Neural progenitor cell (in vitro differentiated cells): ENCODE results near the gene TRIM2. TPM values are rescaled to one million over a fixed set of nuclear protein-coding genes. Genes with fewer than 3 reads are reported as not detected.

Experiments used
- DNase-seq: peaks from one replicate; pipeline ENCODE4 v3.0.0-alpha.2; 2016; ENCODE audit warnings: low spot score
- H2AFZ ChIP-seq: fragments of 200-600 bp; sonication (generic); replicated peaks from 2 replicates; pipeline ENCODE4 v1.6.1; 2016; ENCODE audit warnings: antibody characterized with exemption
- H3F3A ChIP-seq: fragments of 200-600 bp; sonication (generic); 2 replicates; pipeline ENCODE4 v1.6.1; 2016; ENCODE audit warnings: antibody characterized with exemption, low read depth
- H3K27ac ChIP-seq: fragments of 200-600 bp; sonication (generic); 2 replicates; pipeline ENCODE4 v1.5.1; 2016; ENCODE audit warnings: mild to moderate bottlenecking
- H3K27me3 ChIP-seq: fragments of 200-600 bp; sonication (generic); 2 replicates; pipeline ENCODE4 v1.6.1; 2016; ENCODE audit warnings: mild to moderate bottlenecking, moderate library complexity
- H3K36me3 ChIP-seq: fragments of 200-600 bp; sonication (generic); 2 replicates; pipeline ENCODE4 v1.5.1; 2016
- H3K4me1 ChIP-seq: fragments of 200-600 bp; sonication (generic); 2 replicates; pipeline ENCODE4 v1.6.1; 2016; ENCODE audit warnings: mixed run types
- H3K4me2 ChIP-seq: fragments of 200-600 bp; sonication (generic); 2 replicates; pipeline ENCODE4 v1.6.1; 2016
- H3K4me3 ChIP-seq: fragments of 200-600 bp; sonication (generic); 2 replicates; pipeline ENCODE4 v1.5.1; 2016
- H3K79me2 ChIP-seq: fragments of 200-600 bp; sonication (generic); 2 replicates; pipeline ENCODE4 v1.6.1; 2016; ENCODE audit warnings: low read depth
- H3K9ac ChIP-seq: fragments of 200-600 bp; sonication (generic); 2 replicates; pipeline ENCODE4 v1.6.1; 2016
- H3K9me3 ChIP-seq: fragments of 200-600 bp; sonication (generic); 2 replicates; pipeline ENCODE4 v1.5.1; 2016; ENCODE audit warnings: low read depth
- H4K20me1 ChIP-seq: fragments of 200-600 bp; sonication (generic); 2 replicates; pipeline ENCODE4 v1.6.1; 2016; ENCODE audit warnings: low read depth
- H3K27ac Mint-ChIP-seq: 3 replicates; pipeline ENCODE4 v1.8.0; 2021; ENCODE audit warnings: mixed read lengths
- H3K27me3 Mint-ChIP-seq: 2 replicates; pipeline ENCODE4 v1.8.0; 2022; ENCODE audit warnings: low read depth, mild to moderate bottlenecking, inconsistent platforms, moderate library complexity, mixed read lengths; ENCODE audit not compliant: insufficient read depth
- H3K36me3 Mint-ChIP-seq: 3 replicates; pipeline ENCODE4 v1.8.0; 2021; ENCODE audit warnings: mixed read lengths
- H3K4me1 Mint-ChIP-seq: 3 replicates; pipeline ENCODE4 v1.8.0; 2021; ENCODE audit warnings: mixed read lengths
- H3K4me3 Mint-ChIP-seq: 3 replicates; pipeline ENCODE4 v1.8.0; 2021; ENCODE audit warnings: mild to moderate bottlenecking, moderate library complexity, mixed read lengths
- H3K9me3 Mint-ChIP-seq: 3 replicates; pipeline ENCODE4 v1.8.0; 2020; ENCODE audit warnings: mixed read lengths
- CTCF ChIP-seq: fragments of 200-600 bp; sonication (generic); IDR thresholded peaks from 2 replicates; pipeline ENCODE4 v1.5.1; 2017; ENCODE audit warnings: antibody characterized with exemption, mild to moderate bottlenecking
- EZH2 ChIP-seq: fragments of 200-600 bp; sonication (generic); IDR thresholded peaks from 2 replicates; pipeline ENCODE4 v1.6.1; 2017; ENCODE audit warnings: antibody characterized with exemption, mild to moderate bottlenecking, moderate library complexity
- EZH2phosphoT487 ChIP-seq: fragments of 200-600 bp; sonication (generic); IDR thresholded peaks from 2 replicates; pipeline ENCODE4 v1.6.1; 2017; ENCODE audit warnings: antibody characterized with exemption
- total RNA-seq: library from RNA; depleted of rRNA; stranded (reverse); fragments of >200 nt; gene quantifications from 2 replicates; pipeline ENCODE4 v1.2.3, GENCODE V29; 2015; ENCODE audit warnings: low replicate concordance

Gene TRIM2
- total RNA-seq, 1 donor from 2014 or later: 87.6 TPM

DNA sequence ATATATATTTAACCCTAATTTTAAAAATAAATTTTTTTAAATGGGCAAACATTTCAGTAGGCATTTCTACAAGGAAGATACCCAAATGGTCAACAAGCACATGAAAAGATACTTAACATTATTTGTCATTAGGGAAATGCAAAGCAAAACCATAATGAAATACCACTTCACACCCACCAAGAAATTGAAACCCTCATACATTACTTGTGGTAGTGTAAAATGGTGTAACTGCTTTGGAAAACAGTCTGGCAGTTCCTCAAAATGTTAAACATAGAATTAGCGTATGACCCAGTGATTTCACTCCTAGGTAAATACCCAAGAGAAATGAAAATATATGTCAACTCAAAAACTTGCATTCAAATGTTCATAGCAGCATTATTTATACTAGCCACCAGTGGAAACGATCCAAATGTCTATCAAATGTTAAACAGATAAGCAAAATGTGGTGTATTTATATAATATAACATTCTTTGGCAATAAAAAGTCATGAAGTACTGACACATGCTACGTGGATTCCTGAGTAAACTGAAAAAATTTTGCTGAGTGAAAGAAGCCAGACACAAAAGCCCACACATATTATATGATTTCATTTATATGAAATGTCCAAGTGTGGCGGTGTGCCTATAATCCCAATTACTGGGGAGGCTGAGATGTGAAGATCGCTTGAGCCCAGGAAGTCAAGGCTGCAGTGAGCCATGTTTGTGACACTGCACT lies 16.6 kb downstream of the TRIM2 start:
- H3K4me2 ChIP-seq: no peak overlapping the region
- Mint-ChIP-seq H3K4me1 (peaks cover 56% of the 10 kb centered on the region), H3K36me3 (peaks cover 21% of the 10 kb centered on the region), H3K27ac (no peak overlapping the region), H3K4me3 (peak overlapping the region; percentile 43), H3K9me3 (peaks cover 15% of the 10 kb centered on the region), H3K27me3 (peaks cover 2% of the 10 kb centered on the region)
- H4K20me1 ChIP-seq: no peaks in the 10 kb centered on the region
- no peaks in the 10 kb centered on the region for H3K79me2 ChIP-seq
- H3K27me3 ChIP-seq: peaks cover 54% of the 10 kb centered on the region
- DNase-seq: no peak
- H3K36me3 ChIP-seq: no peaks in the 10 kb centered on the region
- H3K27ac ChIP-seq: no peak overlapping the region
- TF ChIP-seq EZH2: no peak
- H2AFZ ChIP-seq: no peak overlapping the region
- no peak overlapping the region for H3K4me3 ChIP-seq
- no peaks in the 10 kb centered on the region for H3K9me3 ChIP-seq
- peaks cover 22% of the 10 kb centered on the region for H3K4me1 ChIP-seq
- no peak overlapping the region for H3K9ac ChIP-seq
- H3F3A ChIP-seq: peaks cover 35% of the 10 kb centered on the region

DNA sequence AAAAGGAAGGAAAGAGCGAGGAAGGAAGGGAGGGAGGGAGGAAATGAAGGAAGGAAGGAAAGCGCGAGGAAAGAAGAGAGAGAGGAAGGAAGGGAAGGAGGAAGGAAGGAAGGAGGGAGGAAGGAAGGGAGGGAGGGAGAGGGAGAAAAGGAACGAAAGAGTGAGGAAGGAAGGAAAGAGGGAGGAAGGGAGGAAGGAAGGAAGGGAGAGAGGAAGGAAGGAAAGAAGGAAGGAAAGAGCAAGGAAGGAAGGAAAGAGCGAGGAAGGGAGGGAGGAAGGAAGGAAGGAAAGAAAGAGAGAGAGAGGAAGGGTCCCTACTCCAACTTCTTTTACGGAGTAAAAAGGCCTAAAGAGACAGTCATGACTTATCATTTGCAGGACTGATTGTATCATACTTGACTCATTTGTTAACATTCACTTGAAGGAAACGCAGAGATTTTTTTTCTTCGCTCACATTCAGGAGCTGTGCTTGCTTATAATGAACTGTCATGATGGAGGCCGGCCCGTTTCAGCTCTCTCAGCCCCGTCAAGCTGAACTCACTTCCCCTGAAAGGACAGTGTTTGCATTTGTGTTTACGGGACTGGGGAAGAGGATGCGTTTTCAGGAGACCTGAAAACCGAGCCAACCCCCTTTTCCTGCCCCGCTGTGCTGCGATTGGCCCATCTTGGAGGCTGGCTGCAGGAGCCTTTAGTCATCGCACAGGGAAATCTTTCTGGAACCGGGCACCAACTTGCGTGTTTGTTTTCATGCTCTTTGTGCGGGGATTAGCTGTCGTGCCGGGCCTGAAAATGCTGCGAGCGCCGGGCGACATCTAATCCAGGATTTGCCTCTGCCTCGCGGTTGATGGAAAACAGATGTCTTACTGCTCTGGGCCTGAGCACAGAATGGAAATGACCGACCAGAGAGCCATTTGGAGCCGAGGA lies 17.8 kb downstream of the TRIM2 start:
- Histone ChIP-seq H3K9me3 (no peaks in the 10 kb centered on the region), H3K4me3 (peak overlapping the region; percentile 61), H3F3A (peaks cover 35% of the 10 kb centered on the region), H3K4me2 (peak overlapping the region; percentile 92), H3K79me2 (no peaks in the 10 kb centered on the region), H3K27ac (peak overlapping the region; percentile 49), H3K36me3 (no peaks in the 10 kb centered on the region), H3K4me1 (peaks cover 15% of the 10 kb centered on the region), H2AFZ (peak overlapping the region; percentile 31), H4K20me1 (no peaks in the 10 kb centered on the region), H3K9ac (no peak overlapping the region), H3K27me3 (peaks cover 54% of the 10 kb centered on the region)
- H3K4me1 Mint-ChIP-seq: peaks cover 56% of the 10 kb centered on the region
- peak overlapping the region; percentile 93 for H3K4me3 Mint-ChIP-seq
- DNase-seq: peak; percentile 91
- TF ChIP-seq EZH2phosphoT487: no peak
- TF ChIP-seq CTCF: no peak
- no peak for TF ChIP-seq EZH2
- H3K9me3 Mint-ChIP-seq: peaks cover 14% of the 10 kb centered on the region
- H3K36me3 Mint-ChIP-seq: peaks cover 23% of the 10 kb centered on the region
- H3K27ac Mint-ChIP-seq: peak overlapping the region; percentile 99
- peaks cover 2% of the 10 kb centered on the region for H3K27me3 Mint-ChIP-seq

DNA sequence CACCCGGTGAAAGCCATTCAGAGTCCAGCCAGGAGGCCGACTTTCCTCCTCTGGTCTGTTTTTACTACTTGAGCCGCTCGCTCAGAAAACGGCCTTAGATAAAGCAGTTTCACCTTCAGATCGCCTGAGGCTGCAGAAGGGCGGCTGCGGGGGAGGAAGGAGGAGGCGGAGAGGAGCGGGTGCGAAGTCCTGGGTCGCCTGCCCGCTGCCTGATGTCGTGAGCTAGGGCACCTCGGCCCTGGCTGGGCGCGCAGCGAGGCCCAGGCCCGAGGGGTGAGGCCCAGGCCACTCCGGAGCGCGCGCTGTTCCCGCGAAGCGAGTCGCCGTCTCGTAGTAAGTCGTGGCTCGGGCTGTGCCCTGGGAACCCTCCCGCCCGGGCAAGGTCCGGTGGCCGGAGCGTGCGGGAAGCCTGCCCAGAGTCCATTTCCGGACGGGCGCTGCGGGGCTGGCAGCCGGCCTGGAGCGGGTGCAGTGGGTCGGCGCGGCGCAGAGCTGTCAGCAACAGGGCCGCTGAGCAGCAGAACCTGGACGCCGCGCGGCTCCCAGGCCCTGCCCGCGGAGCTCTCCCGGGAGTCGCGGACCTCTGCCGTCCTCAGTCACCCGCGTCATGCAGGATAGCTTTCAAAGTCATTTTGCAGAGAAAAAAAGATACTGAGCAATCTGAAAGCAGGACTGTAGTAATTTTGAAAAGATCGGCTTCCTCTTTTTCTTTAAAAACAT lies 18.6 kb downstream of the TRIM2 start:
- Histone ChIP-seq H3K4me2 (peak overlapping the region; percentile 92), H3K27ac (peak overlapping the region; percentile 49), H3K4me1 (peaks cover 21% of the 10 kb centered on the region), H3K9ac (no peak overlapping the region), H3K27me3 (peaks cover 54% of the 10 kb centered on the region), H3K79me2 (no peaks in the 10 kb centered on the region), H3K36me3 (no peaks in the 10 kb centered on the region), H3K9me3 (no peaks in the 10 kb centered on the region), H3K4me3 (peak overlapping the region; percentile 61), H4K20me1 (peaks cover 3% of the 10 kb centered on the region), H3F3A (peaks cover 43% of the 10 kb centered on the region), H2AFZ (peak overlapping the region; percentile 31)
- peak; percentile 70 for DNase-seq
- H3K9me3 Mint-ChIP-seq: peaks cover 14% of the 10 kb centered on the region
- no peak for TF ChIP-seq EZH2
- no peak for TF ChIP-seq CTCF
- no peak for TF ChIP-seq EZH2phosphoT487
- peaks cover 2% of the 10 kb centered on the region for H3K27me3 Mint-ChIP-seq
- peaks cover 17% of the 10 kb centered on the region for H3K36me3 Mint-ChIP-seq
- H3K27ac Mint-ChIP-seq: peak overlapping the region; percentile 99
- H3K4me3 Mint-ChIP-seq: peak overlapping the region; percentile 93
- peaks cover 61% of the 10 kb centered on the region for H3K4me1 Mint-ChIP-seq
